Ascending aorta (tissue), 2 donors: Measurements from ENCODE around the gene XK. TPM values are rescaled to one million over a fixed set of nuclear protein-coding genes. Genes with fewer than 3 reads are reported as not detected.
A peak's percentile ranks its signal among the peaks of the same experiment; 100 is the strongest.

Source experiments
- DNase-seq, 2 donors: peaks; one replicate each; pipeline ENCODE4 v3.0.0-alpha.2; 2019; ENCODE audit warnings: low spot score in 2 of 2
- H3K27ac ChIP-seq, 2 donors: fragments of 200-600 bp; sonication (generic); one replicate each; pipeline ENCODE4 v1.5.1; 2016 to 2017; ENCODE audit warnings: mild to moderate bottlenecking in 1 of 2
- H3K27me3 ChIP-seq: fragments of 200-600 bp; sonication (generic); one replicate; pipeline ENCODE4 v1.5.1; 2017
- H3K36me3 ChIP-seq, 2 donors: fragments of 200-600 bp; sonication (generic); one replicate each; pipeline ENCODE4 v1.5.1; 2016
- H3K4me1 ChIP-seq, 2 donors: fragments of 200-600 bp; sonication (generic); one replicate each; pipeline ENCODE4 v1.5.1; 2016 to 2017; ENCODE audit warnings: mild to moderate bottlenecking in 1 of 2
- H3K4me3 ChIP-seq, 2 donors: fragments of 200-600 bp; sonication (generic); one replicate each; pipeline ENCODE4 v1.5.1; 2016 to 2017; ENCODE audit warnings: mild to moderate bottlenecking in 1 of 2
- H3K9me3 ChIP-seq, 2 donors: fragments of 200-600 bp; sonication (generic); one replicate each; pipeline ENCODE4 v1.5.1; 2016
- intact Hi-C: fragments of 100-400 bp; cut with DNase I; formaldehyde crosslinking; loops from one replicate; pipeline ENCODE4 v1.15.1; 2023
- total RNA-seq: library from RNA; depleted of rRNA; stranded (reverse); fragments of >200 nt; gene quantifications from one replicate; pipeline ENCODE4 v1.1.0, GENCODE V29; 2016
- TF ChIP-seq, protein P1 (sequence below), 3 experiments: fragments of 200-600 bp in 2 of 3; fragments of 450-650 bp in 1 of 3; sonication (generic) in 2 of 3; IDR thresholded peaks; one replicate each; pipeline ENCODE4 v1.5.1; 2016 to 2019; ENCODE audit warnings: antibody characterized with exemption in 3 of 3, mild to moderate bottlenecking in 1 of 3, moderate library complexity in 1 of 3

The XK gene
- total RNA-seq, 1 donor from 2014 or later: 0.53 TPM

DNA sequence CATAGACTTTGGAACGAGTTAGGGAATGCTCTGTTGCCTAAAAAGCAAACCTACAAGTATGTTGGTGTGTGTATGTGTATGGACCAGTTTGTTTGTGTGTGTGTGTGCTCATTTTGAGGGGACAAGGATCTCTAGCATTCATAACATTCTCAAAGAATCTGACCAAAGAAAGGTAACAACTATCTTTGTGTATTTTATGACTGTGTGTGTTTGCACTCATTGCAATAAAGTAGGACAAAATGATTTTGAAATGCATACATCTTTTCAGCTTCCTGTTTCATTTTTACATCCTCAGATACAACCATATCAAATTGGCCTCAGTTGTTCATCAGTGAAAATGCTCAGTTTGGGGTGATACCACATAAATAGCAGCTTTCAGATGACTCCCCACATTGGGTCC is 8.3 kb upstream of the XK start:
- H3K36me3 ChIP-seq: no peaks in the 10 kb centered on the region
- no peak overlapping the region for H3K4me3 ChIP-seq
- H3K9me3 ChIP-seq: no peaks in the 10 kb centered on the region
- TF ChIP-seq, protein P1, sequence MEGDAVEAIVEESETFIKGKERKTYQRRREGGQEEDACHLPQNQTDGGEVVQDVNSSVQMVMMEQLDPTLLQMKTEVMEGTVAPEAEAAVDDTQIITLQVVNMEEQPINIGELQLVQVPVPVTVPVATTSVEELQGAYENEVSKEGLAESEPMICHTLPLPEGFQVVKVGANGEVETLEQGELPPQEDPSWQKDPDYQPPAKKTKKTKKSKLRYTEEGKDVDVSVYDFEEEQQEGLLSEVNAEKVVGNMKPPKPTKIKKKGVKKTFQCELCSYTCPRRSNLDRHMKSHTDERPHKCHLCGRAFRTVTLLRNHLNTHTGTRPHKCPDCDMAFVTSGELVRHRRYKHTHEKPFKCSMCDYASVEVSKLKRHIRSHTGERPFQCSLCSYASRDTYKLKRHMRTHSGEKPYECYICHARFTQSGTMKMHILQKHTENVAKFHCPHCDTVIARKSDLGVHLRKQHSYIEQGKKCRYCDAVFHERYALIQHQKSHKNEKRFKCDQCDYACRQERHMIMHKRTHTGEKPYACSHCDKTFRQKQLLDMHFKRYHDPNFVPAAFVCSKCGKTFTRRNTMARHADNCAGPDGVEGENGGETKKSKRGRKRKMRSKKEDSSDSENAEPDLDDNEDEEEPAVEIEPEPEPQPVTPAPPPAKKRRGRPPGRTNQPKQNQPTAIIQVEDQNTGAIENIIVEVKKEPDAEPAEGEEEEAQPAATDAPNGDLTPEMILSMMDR (IDR thresholded peaks at IDR 0.05): no peak
- DNase-seq: no peak
- H3K27me3 ChIP-seq: no peaks in the 10 kb centered on the region
- no peaks in the 10 kb centered on the region for H3K4me1 ChIP-seq
- intact Hi-C loops: no loop called here
- H3K27ac ChIP-seq: no peak overlapping the region

DNA sequence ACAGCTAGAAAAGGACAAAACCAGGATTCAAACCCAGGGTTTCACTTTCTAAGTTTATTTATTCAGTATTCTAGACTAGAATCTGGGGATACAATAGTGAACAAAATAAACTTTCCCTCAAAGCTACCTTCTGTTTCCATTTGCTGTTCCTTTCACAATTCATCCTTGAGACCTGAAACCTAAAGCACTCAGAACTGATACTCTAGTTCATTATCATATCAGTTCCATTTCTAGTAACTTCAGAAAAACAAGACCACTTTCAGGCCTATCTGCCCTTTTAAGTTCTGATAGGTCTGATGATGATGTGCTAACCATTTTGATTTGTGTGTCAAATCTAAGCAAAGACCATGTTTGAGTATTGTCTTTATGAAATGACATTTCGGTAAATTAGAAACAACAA is 7.8 kb upstream of the XK start:
- no peaks in the 10 kb centered on the region for H3K36me3 ChIP-seq
- DNase-seq: no peak
- no peak overlapping the region for H3K27ac ChIP-seq
- H3K4me1 ChIP-seq: no peaks in the 10 kb centered on the region
- intact Hi-C loops: no loop called here
- H3K4me3 ChIP-seq: no peak overlapping the region
- TF ChIP-seq, protein P1 (IDR thresholded peaks at IDR 0.05): no peak
- no peaks in the 10 kb centered on the region for H3K9me3 ChIP-seq
- H3K27me3 ChIP-seq: no peaks in the 10 kb centered on the region

DNA sequence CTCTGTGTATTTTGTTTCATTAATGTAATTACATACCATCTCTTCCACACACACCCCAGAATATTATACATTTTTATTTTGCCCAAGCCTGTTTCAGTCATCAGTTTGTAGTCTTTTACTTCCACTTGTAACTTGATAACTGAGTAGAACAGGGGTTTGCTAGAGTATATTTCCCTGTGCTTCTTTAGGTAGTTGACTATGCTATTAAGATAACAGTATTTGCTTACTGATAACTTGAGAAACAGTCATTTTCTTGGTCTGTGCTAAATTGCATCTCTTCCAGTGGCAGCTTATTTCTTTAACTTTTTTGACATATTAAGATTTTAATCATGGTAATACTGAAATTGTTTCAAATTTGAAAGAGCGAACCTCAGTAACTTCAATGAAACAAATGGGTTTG is 7.0 kb upstream of the XK start:
- Histone ChIP-seq H3K27ac (no peak overlapping the region), H3K36me3 (no peaks in the 10 kb centered on the region), H3K4me1 (no peaks in the 10 kb centered on the region), H3K9me3 (no peaks in the 10 kb centered on the region), H3K27me3 (no peaks in the 10 kb centered on the region), H3K4me3 (no peak overlapping the region)
- no peak for DNase-seq
- TF ChIP-seq, protein P1 (IDR thresholded peaks at IDR 0.05): no peak
- intact Hi-C loops: no loop called here

DNA sequence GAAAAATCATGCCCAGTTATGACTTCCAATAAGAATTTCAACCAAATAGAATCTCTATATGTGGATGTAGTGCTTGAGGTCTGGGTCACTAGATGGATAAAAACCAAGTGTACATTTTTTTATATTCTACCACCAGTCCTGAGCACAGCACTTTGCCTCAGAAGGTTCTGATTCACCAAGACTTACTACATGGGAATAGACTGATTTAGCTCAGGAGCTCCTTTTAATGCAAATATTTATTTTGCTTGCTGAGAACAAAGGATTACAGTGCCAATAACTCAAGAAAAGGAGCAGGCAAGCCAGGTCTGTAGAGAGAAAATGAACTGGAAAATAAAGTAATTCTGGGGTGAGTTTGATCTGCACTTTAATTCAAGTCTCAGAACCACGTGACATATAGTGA is 6.4 kb upstream of the XK start:
- H3K27ac ChIP-seq: no peak overlapping the region
- no peak for DNase-seq
- H3K27me3 ChIP-seq: no peaks in the 10 kb centered on the region
- TF ChIP-seq, protein P1 (IDR thresholded peaks at IDR 0.05): no peak
- no peaks in the 10 kb centered on the region for H3K9me3 ChIP-seq
- H3K36me3 ChIP-seq: no peaks in the 10 kb centered on the region
- H3K4me3 ChIP-seq: no peak overlapping the region
- intact Hi-C loops: no loop called here
- no peaks in the 10 kb centered on the region for H3K4me1 ChIP-seq

DNA sequence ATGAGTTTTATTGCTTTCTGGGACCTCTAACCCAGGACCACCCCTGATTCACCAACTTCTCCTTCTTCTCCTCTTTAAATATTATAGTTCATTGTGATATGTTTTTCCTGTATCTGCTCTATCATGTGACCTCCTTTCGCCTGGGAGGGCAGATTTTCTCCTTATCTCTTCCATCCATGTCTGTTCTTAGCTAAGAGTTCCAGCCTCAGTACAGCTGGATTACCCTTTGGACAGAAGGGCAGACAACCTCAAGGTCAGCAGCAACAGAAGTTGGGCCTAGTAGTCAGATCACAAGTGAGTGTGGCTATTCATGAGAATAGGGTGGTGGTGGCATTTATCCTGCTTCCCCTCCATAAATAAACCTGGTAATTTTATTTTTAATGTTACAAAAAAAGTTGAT is 5.7 kb upstream of the XK start:
- Histone ChIP-seq H3K4me3 (no peak overlapping the region), H3K27me3 (no peaks in the 10 kb centered on the region), H3K9me3 (no peaks in the 10 kb centered on the region), H3K36me3 (no peaks in the 10 kb centered on the region), H3K27ac (no peak overlapping the region), H3K4me1 (no peaks in the 10 kb centered on the region)
- TF ChIP-seq, protein P1 (IDR thresholded peaks at IDR 0.05): no peak
- no peak for DNase-seq
- intact Hi-C loops: loop anchor here (10.0 kb wide), 2 partner anchors 155 to 165 kb away; partner anchors contain the start of gene DYNLT3

DNA sequence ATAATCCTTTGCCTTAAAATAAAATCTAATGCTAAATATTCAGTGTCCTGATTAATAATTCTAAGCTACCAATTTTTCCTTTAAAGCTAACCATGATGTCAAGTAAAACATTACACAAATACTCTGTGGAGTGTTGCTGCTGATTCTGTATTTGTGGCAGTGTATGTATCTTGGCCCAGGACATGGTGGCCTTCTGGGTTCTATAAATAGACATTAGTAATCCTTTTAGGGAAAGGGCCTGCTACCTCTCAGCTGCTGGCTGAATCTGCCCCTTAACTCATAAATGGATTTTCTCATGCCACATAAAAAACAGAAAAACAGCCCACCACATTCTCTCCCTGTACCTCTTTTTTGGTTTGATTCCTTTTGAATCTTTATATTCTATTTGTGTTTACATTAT is 1.2 kb upstream of the XK start:
- intact Hi-C loops: loop anchor here (10.0 kb wide), 2 partner anchors 160 kb away; partner anchors contain the start of gene DYNLT3
- no peak for DNase-seq
- no peaks in the 10 kb centered on the region for H3K36me3 ChIP-seq

More for the DNA sequence above, 1.2 kb upstream of the XK start:
- Histone ChIP-seq H3K4me1 (no peaks in the 10 kb centered on the region), H3K27ac (peak overlapping the region; percentile 79 to 83), H3K27me3 (no peaks in the 10 kb centered on the region), H3K9me3 (no peaks in the 10 kb centered on the region), H3K4me3 (no peak overlapping the region)
- TF ChIP-seq, protein P1 (IDR thresholded peaks at IDR 0.05): no peak
